Measurements from ENCODE around the gene MAML3. TPM values are rescaled to one million over a fixed set of nuclear protein-coding genes. Genes with fewer than 3 reads are reported as not detected.

Gene MAML3
- total and polyA plus RNA-seq, 2 experiments from 2014 or later: 1.7 to 6.5 TPM

DNA sequence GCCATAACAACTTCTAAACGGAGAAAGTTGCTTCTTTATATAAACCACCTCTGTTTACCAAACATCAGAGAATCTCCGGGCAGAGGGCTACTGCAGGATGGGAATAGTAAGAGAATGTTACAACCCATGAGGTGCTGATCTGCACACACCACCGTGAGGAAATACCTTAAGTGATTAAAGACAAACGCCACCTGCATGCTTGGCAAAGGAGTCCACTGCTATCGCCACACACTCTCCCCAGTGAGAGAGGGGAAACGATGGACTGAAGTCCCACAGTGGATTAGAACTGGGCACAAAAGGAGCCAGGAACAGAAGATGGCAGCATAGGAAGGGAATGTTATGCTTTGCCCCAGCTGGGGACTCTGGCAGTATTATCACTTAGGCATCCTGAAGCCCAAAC, 15.6 kb downstream of the MAML3 start:
- TF ChIP-seq EZH2phosphoT487 (IDR thresholded peaks at IDR 0.05; ENCODE audit: unreplicated experiment) (no peak), EZH2 (IDR thresholded peaks at IDR 0.05; ENCODE audit: low read depth, unreplicated experiment) (no peak), ZNF331 (CRISPR knock-in tag; IDR thresholded peaks at IDR 0.05; ENCODE audit: low read depth) (no peak), ZNF114 (CRISPR knock-in tag; IDR thresholded peaks at IDR 0.05) (no peak), STAT1 (IDR thresholded peaks at IDR 0.05; ENCODE audit: unreplicated experiment) (no peak), JUNB (IDR thresholded peaks at IDR 0.05; ENCODE audit: unreplicated experiment) (no peak), NANOG (IDR thresholded peaks at IDR 0.05; ENCODE audit: borderline replicate concordance) (no peak), CREB1 (CRISPR knock-in tag; IDR thresholded peaks at IDR 0.05; ENCODE audit: low read depth) (no peak), POLR2AphosphoS5 (IDR thresholded peaks at IDR 0.05; ENCODE audit: low read depth) (no peak)
- TF ChIP-seq, protein P1, sequence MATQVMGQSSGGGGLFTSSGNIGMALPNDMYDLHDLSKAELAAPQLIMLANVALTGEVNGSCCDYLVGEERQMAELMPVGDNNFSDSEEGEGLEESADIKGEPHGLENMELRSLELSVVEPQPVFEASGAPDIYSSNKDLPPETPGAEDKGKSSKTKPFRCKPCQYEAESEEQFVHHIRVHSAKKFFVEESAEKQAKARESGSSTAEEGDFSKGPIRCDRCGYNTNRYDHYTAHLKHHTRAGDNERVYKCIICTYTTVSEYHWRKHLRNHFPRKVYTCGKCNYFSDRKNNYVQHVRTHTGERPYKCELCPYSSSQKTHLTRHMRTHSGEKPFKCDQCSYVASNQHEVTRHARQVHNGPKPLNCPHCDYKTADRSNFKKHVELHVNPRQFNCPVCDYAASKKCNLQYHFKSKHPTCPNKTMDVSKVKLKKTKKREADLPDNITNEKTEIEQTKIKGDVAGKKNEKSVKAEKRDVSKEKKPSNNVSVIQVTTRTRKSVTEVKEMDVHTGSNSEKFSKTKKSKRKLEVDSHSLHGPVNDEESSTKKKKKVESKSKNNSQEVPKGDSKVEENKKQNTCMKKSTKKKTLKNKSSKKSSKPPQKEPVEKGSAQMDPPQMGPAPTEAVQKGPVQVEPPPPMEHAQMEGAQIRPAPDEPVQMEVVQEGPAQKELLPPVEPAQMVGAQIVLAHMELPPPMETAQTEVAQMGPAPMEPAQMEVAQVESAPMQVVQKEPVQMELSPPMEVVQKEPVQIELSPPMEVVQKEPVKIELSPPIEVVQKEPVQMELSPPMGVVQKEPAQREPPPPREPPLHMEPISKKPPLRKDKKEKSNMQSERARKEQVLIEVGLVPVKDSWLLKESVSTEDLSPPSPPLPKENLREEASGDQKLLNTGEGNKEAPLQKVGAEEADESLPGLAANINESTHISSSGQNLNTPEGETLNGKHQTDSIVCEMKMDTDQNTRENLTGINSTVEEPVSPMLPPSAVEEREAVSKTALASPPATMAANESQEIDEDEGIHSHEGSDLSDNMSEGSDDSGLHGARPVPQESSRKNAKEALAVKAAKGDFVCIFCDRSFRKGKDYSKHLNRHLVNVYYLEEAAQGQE (IDR thresholded peaks at IDR 0.05; ENCODE audit: unreplicated experiment): no peak
- TF ChIP-seq, protein P2, sequence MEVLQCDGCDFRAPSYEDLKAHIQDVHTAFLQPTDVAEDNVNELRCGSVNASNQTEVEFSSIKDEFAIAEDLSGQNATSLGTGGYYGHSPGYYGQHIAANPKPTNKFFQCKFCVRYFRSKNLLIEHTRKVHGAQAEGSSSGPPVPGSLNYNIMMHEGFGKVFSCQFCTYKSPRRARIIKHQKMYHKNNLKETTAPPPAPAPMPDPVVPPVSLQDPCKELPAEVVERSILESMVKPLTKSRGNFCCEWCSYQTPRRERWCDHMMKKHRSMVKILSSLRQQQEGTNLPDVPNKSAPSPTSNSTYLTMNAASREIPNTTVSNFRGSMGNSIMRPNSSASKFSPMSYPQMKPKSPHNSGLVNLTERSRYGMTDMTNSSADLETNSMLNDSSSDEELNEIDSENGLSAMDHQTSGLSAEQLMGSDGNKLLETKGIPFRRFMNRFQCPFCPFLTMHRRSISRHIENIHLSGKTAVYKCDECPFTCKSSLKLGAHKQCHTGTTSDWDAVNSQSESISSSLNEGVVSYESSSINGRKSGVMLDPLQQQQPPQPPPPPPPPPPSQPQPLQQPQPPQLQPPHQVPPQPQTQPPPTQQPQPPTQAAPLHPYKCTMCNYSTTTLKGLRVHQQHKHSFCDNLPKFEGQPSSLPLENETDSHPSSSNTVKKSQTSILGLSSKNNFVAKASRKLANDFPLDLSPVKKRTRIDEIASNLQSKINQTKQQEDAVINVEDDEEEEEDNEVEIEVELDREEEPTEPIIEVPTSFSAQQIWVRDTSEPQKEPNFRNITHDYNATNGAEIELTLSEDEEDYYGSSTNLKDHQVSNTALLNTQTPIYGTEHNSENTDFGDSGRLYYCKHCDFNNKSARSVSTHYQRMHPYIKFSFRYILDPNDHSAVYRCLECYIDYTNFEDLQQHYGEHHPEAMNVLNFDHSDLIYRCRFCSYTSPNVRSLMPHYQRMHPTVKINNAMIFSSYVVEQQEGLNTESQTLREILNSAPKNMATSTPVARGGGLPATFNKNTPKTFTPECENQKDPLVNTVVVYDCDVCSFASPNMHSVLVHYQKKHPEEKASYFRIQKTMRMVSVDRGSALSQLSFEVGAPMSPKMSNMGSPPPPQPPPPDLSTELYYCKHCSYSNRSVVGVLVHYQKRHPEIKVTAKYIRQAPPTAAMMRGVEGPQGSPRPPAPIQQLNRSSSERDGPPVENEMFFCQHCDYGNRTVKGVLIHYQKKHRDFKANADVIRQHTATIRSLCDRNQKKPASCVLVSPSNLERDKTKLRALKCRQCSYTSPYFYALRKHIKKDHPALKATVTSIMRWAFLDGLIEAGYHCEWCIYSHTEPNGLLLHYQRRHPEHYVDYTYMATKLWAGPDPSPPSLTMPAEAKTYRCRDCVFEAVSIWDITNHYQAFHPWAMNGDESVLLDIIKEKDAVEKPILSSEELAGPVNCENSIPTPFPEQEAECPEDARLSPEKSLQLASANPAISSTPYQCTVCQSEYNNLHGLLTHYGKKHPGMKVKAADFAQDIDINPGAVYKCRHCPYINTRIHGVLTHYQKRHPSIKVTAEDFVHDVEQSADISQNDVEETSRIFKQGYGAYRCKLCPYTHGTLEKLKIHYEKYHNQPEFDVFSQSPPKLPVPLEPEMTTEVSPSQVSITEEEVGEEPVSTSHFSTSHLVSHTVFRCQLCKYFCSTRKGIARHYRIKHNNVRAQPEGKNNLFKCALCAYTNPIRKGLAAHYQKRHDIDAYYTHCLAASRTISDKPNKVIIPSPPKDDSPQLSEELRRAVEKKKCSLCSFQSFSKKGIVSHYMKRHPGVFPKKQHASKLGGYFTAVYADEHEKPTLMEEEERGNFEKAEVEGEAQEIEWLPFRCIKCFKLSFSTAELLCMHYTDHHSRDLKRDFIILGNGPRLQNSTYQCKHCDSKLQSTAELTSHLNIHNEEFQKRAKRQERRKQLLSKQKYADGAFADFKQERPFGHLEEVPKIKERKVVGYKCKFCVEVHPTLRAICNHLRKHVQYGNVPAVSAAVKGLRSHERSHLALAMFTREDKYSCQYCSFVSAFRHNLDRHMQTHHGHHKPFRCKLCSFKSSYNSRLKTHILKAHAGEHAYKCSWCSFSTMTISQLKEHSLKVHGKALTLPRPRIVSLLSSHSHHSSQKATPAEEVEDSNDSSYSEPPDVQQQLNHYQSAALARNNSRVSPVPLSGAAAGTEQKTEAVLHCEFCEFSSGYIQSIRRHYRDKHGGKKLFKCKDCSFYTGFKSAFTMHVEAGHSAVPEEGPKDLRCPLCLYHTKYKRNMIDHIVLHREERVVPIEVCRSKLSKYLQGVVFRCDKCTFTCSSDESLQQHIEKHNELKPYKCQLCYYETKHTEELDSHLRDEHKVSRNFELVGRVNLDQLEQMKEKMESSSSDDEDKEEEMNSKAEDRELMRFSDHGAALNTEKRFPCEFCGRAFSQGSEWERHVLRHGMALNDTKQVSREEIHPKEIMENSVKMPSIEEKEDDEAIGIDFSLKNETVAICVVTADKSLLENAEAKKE (CRISPR knock-in tag; IDR thresholded peaks at IDR 0.05): no peak
- TF ChIP-seq, protein P3, sequence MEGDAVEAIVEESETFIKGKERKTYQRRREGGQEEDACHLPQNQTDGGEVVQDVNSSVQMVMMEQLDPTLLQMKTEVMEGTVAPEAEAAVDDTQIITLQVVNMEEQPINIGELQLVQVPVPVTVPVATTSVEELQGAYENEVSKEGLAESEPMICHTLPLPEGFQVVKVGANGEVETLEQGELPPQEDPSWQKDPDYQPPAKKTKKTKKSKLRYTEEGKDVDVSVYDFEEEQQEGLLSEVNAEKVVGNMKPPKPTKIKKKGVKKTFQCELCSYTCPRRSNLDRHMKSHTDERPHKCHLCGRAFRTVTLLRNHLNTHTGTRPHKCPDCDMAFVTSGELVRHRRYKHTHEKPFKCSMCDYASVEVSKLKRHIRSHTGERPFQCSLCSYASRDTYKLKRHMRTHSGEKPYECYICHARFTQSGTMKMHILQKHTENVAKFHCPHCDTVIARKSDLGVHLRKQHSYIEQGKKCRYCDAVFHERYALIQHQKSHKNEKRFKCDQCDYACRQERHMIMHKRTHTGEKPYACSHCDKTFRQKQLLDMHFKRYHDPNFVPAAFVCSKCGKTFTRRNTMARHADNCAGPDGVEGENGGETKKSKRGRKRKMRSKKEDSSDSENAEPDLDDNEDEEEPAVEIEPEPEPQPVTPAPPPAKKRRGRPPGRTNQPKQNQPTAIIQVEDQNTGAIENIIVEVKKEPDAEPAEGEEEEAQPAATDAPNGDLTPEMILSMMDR (conservative IDR thresholded peaks at IDR 0.05; ENCODE audit: low read depth in 2 of 2): no peak
- TF ChIP-seq, protein P4, sequence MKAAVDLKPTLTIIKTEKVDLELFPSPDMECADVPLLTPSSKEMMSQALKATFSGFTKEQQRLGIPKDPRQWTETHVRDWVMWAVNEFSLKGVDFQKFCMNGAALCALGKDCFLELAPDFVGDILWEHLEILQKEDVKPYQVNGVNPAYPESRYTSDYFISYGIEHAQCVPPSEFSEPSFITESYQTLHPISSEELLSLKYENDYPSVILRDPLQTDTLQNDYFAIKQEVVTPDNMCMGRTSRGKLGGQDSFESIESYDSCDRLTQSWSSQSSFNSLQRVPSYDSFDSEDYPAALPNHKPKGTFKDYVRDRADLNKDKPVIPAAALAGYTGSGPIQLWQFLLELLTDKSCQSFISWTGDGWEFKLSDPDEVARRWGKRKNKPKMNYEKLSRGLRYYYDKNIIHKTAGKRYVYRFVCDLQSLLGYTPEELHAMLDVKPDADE (IDR thresholded peaks at IDR 0.05): no peak
- Histone ChIP-seq H2AFZ (no peak overlapping the region), H3K27me3 (ENCODE audit: insufficient read depth) (no peaks in the 10 kb centered on the region), H3K36me3 (ENCODE audit: insufficient read depth) (no peaks in the 10 kb centered on the region), H3K4me3 (no peak overlapping the region), H4K20me1 (replicated peaks; ENCODE audit: insufficient read depth) (no peaks in the 10 kb centered on the region), H3K4me2 (0 out of 2 replicates have a peak overlapping the region, but pooled peaks have one; percentile 1), H3K79me2 (replicated peaks; ENCODE audit: insufficient read depth) (0 out of 2 replicates have a peak, but pooled peaks cover 3% of the 10 kb centered on the region), H3K27ac (ENCODE audit: low read depth) (no peak overlapping the region), H3K4me1 (ENCODE audit: insufficient read depth) (peaks cover 30% of the 10 kb centered on the region), H3K9me2 (ENCODE audit: insufficient read depth) (no peaks in the 10 kb centered on the region), H3F3A (replicated peaks; ENCODE audit: low read depth) (no peaks in the 10 kb centered on the region)
- peak; percentile 34 for DNase-seq (ENCODE audit: low spot score)
- H3K4me1 Mint-ChIP-seq: peaks cover 38% of the 10 kb centered on the region
- ATAC-seq: peak; percentile 49; the same call in 2 of the 3 replicates
- no peaks in the 10 kb centered on the region for H3K36me3 Mint-ChIP-seq (ENCODE audit: low read depth)
- H3K27me3 Mint-ChIP-seq (ENCODE audit: insufficient read depth, low read depth, poor library complexity): no peaks in the 10 kb centered on the region
- H3K9me3 Mint-ChIP-seq: no peaks in the 10 kb centered on the region; the same call in 2 of the 3 replicates
- no peak overlapping the region for H3K27ac Mint-ChIP-seq
- no peak overlapping the region for H3K4me3 Mint-ChIP-seq
